ENCODE measurements around the gene ALDH3A2. TPM values are rescaled to one million over a fixed set of nuclear protein-coding genes. Genes with fewer than 3 reads are reported as not detected.

Gene ALDH3A2
- total RNA-seq, 1 experiment from 2014 or later: 271 TPM

GRCh38 chr17:19723964-19724363 is 75.4 kb downstream of the ALDH3A2 start:
- ChIA-PET CTCF (interaction anchor here (1.0 kb wide), 1 partner anchor 77 kb away, joined by 4 read pairs; no protein-coding TSS in a partner anchor), POLR2A (ENCODE audit: unreplicated experiment) (interaction anchor here (0.6 to 1.0 kb wide), 2 partner anchors 11 to 28 kb away, joined by 4 to 11 read pairs; no protein-coding TSS in a partner anchor)
- no peaks in the 10 kb centered on the region for H3K9me2 ChIP-seq (ENCODE audit: insufficient read depth)
- H3F3A ChIP-seq (ENCODE audit: insufficient read depth, low read depth): peaks cover 64% of the 10 kb centered on the region
- TF ChIP-seq CTCF (conservative IDR thresholded peaks at IDR 0.05) (no peak), EZH2 (IDR thresholded peaks at IDR 0.05; ENCODE audit: low read depth) (no peak)
- peak overlapping the region; percentile 29; the same call in 1 of the 2 replicates for H3K4me3 ChIP-seq
- DNase-seq: peak; percentile 79 to 84
- H3K27me3 ChIP-seq (ENCODE audit: insufficient read depth, low read depth): no peaks in the 10 kb centered on the region
- no peaks in the 10 kb centered on the region for H3K79me2 ChIP-seq (ENCODE audit: low read depth)
- H2AFZ ChIP-seq: no peak overlapping the region; the same call in 1 of the 2 replicates
- BruUV-seq (replicated peaks): no TSS peak
- peak overlapping the region; percentile 69 for H3K4me2 ChIP-seq
- peak overlapping the region; percentile 72 for H3K27ac ChIP-seq
- H3K9me3 ChIP-seq (ENCODE audit: insufficient read depth, low read depth): no peaks in the 10 kb centered on the region
- intact Hi-C loops (cut with micrococcal nuclease; ENCODE audit: unreplicated experiment): loop anchor here (1.0 kb wide), 1 partner anchor 29 kb away; no protein-coding TSS in a partner anchor
- H3K36me3 ChIP-seq (ENCODE audit: low read depth): no peaks in the 10 kb centered on the region
- no peaks in the 10 kb centered on the region for H4K20me1 ChIP-seq (ENCODE audit: insufficient read depth)
- H3K4me1 ChIP-seq (replicated peaks; ENCODE audit: insufficient read depth): peaks cover 92% of the 10 kb centered on the region

- no peaks in the 10 kb centered on the region for H4K20me1 ChIP-seq (ENCODE audit: insufficient read depth)
- intact Hi-C loops (cut with micrococcal nuclease; ENCODE audit: unreplicated experiment): loop anchor here (1.0 kb wide), 1 partner anchor 29 kb away; no protein-coding TSS in a partner anchor
- no peaks in the 10 kb centered on the region for H3K79me2 ChIP-seq (ENCODE audit: low read depth)
- ChIA-PET POLR2A (ENCODE audit: unreplicated experiment) (interaction anchor here (0.6 to 0.7 kb wide), 3 partner anchors 12 to 467 kb away, joined by 3 to 27 read pairs (median 4); no protein-coding TSS in a partner anchor), CTCF (interaction anchor here (1.1 kb wide), 1 partner anchor 29 kb away, joined by 4 read pairs; no protein-coding TSS in a partner anchor)
- no peaks in the 10 kb centered on the region for H3K27me3 ChIP-seq (ENCODE audit: insufficient read depth, low read depth)
- no peaks in the 10 kb centered on the region for H3K9me3 ChIP-seq (ENCODE audit: insufficient read depth, low read depth)
- peak overlapping the region; percentile 29; the same call in 1 of the 2 replicates for H3K4me3 ChIP-seq
- no peaks in the 10 kb centered on the region for H3K9me2 ChIP-seq (ENCODE audit: insufficient read depth)
- H3K27ac ChIP-seq: peak overlapping the region; percentile 72
- H3K4me1 ChIP-seq (replicated peaks; ENCODE audit: insufficient read depth): peaks cover 91% of the 10 kb centered on the region
- peak; percentile 65 to 80 for DNase-seq
- H3F3A ChIP-seq (ENCODE audit: insufficient read depth, low read depth): peaks cover 65% of the 10 kb centered on the region
- TSS peak; percentile 70 for BruUV-seq (replicated peaks)
- TF ChIP-seq CTCF (conservative IDR thresholded peaks at IDR 0.05) (no peak), EZH2 (IDR thresholded peaks at IDR 0.05; ENCODE audit: low read depth) (no peak)
- H3K4me2 ChIP-seq: peak overlapping the region; percentile 69
- peak overlapping the region; percentile 68 for H2AFZ ChIP-seq
- no peaks in the 10 kb centered on the region for H3K36me3 ChIP-seq (ENCODE audit: low read depth)
Measured at GRCh38 chr17:19724501-19725420, 76.2 kb downstream of the ALDH3A2 start.

GRCh38 chr17:19725486-19725885 is 76.9 kb downstream of the ALDH3A2 start:
- no peaks in the 10 kb centered on the region for H3K9me2 ChIP-seq (ENCODE audit: insufficient read depth)
- no peak overlapping the region for H2AFZ ChIP-seq
- H3K27me3 ChIP-seq (ENCODE audit: insufficient read depth, low read depth): no peaks in the 10 kb centered on the region
- no peak for TF ChIP-seq CTCF (conservative IDR thresholded peaks at IDR 0.05)
- no peak for TF ChIP-seq EZH2 (IDR thresholded peaks at IDR 0.05; ENCODE audit: low read depth)
- intact Hi-C loops (cut with micrococcal nuclease; ENCODE audit: unreplicated experiment): no loop called here
- POLR2A ChIA-PET (ENCODE audit: unreplicated experiment): interaction anchor here (0.6 to 0.7 kb wide), 2 partner anchors 12 to 466 kb away, joined by 3 to 27 read pairs; no protein-coding TSS in a partner anchor
- H3K36me3 ChIP-seq (ENCODE audit: low read depth): no peaks in the 10 kb centered on the region
- H3K4me1 ChIP-seq (replicated peaks; ENCODE audit: insufficient read depth): peaks cover 84% of the 10 kb centered on the region
- H3K4me3 ChIP-seq: no peak overlapping the region
- BruUV-seq (replicated peaks): no TSS peak
- no peak for DNase-seq
- no peaks in the 10 kb centered on the region for H4K20me1 ChIP-seq (ENCODE audit: insufficient read depth)
- no peaks in the 10 kb centered on the region for H3K9me3 ChIP-seq (ENCODE audit: insufficient read depth, low read depth)
- no peaks in the 10 kb centered on the region for H3K79me2 ChIP-seq (ENCODE audit: low read depth)
- peak overlapping the region; percentile 72 for H3K27ac ChIP-seq
- CTCF ChIA-PET: interaction anchor here (1.1 kb wide), 1 partner anchor 28 kb away, joined by 4 read pairs; no protein-coding TSS in a partner anchor
- H3F3A ChIP-seq (ENCODE audit: insufficient read depth, low read depth): peaks cover 62% of the 10 kb centered on the region
- H3K4me2 ChIP-seq: peak overlapping the region; percentile 69
